ENCODE measurements around the gene TNRC6A.

DNA sequence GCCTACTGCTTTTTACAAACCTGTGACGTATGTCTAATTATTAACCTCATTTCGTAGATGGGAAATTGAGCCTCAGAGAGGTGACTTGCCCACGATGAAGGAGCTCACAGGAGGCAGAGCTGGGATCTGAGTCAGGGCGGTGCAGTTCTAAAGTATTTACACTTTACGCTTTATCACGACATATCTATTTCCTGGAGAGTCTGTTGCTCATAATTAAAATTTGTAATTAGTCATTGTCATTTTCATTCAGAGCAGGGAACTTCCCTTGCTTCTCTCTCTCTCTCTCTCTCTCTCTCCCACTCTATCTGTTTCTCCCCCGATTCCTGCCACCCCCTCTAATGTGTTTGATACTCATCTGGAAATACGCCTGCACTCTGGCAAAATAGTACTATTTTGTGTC, 122.2 kb downstream of the TNRC6A start:
- TF ChIP-seq ZNF274 (IDR thresholded peaks at IDR 0.05; ENCODE audit: low read depth, low read length) (no peak), SUZ12 (IDR thresholded peaks at IDR 0.05; ENCODE audit: extremely low read depth, insufficient read depth, insufficient read length) (no peak)

Data from NT2/D1 (cell line).